ENCODE results near the gene HOMER3. TPM values are rescaled to one million over a fixed set of nuclear protein-coding genes. Genes with fewer than 3 reads are reported as not detected.
A peak's percentile ranks its signal among the peaks of the same experiment; 100 is the strongest.

HOMER3 gene
- total RNA-seq, 6 donors from 2014 or later, result 17.3 to 58.0 (median 27.8) TPM

- peak; percentile 85 to 94 for ATAC-seq (ENCODE audit: low FRiP score in 2 of 2)
- Histone ChIP-seq H3K27me3 (no peaks in the 10 kb centered on the region), H3K27ac (no peak overlapping the region), H3K9me3 (no peaks in the 10 kb centered on the region), H3K4me3 (peak overlapping the region in 3 of 4 donors; percentile 9 to 31 (median 27)), H3K4me1 (peaks cover 3 to 13% (median 8%) of the 10 kb centered on the region in 4 donors), H3K36me3 (peaks cover 4 to 62% (median 23%) of the 10 kb centered on the region in 4 donors)
- WGBS, 2 donors, result 40 to 47% methylated on average over 19 to 25 of the region's 37 CpGs
- DNase-seq, result peak; percentile 79 to 93
- no peak for TF ChIP-seq POLR2AphosphoS5 (IDR thresholded peaks at IDR 0.05)
- TF ChIP-seq POLR2A (IDR thresholded peaks at IDR 0.05), result no peak
- no peak for TF ChIP-seq EP300 (IDR thresholded peaks at IDR 0.05)
- TF ChIP-seq CTCF (IDR thresholded peaks at IDR 0.05), result no peak
Measured at GRCh38 chr19:18932216-18932841, 8.7 kb downstream of the HOMER3 start.

- Histone ChIP-seq H3K27ac (no peak overlapping the region), H3K36me3 (peaks cover 4 to 66% (median 27%) of the 10 kb centered on the region in 4 donors), H3K4me3 (peak overlapping the region in 2 of 4 donors; percentile 27 to 31), H3K4me1 (peaks cover 3 to 13% (median 8%) of the 10 kb centered on the region in 4 donors), H3K9me3 (no peaks in the 10 kb centered on the region), H3K27me3 (no peaks in the 10 kb centered on the region)
- ATAC-seq (ENCODE audit: low FRiP score in 2 of 2) (no peak), DNase-seq (peak in 1 of 2 donors; percentile 85)
- WGBS, 2 donors, result 85 to 100% methylated on average over 2 to 28 of the region's 34 CpGs
- no peak for TF ChIP-seq CTCF (IDR thresholded peaks at IDR 0.05)
- no peak for TF ChIP-seq POLR2A (IDR thresholded peaks at IDR 0.05)
- TF ChIP-seq EP300 (IDR thresholded peaks at IDR 0.05), result no peak
- no peak for TF ChIP-seq POLR2AphosphoS5 (IDR thresholded peaks at IDR 0.05)
Measured at GRCh38 chr19:18931316-18932162, 9.5 kb downstream of the HOMER3 start.

GRCh38 chr19:18929311-18929710 lies 11.7 kb downstream of the HOMER3 start:
- Histone ChIP-seq H3K9me3 (no peaks in the 10 kb centered on the region), H3K27ac (no peak overlapping the region), H3K4me3 (no peak overlapping the region), H3K27me3 (no peaks in the 10 kb centered on the region), H3K36me3 (peaks cover 13 to 79% (median 49%) of the 10 kb centered on the region in 4 donors), H3K4me1 (peaks cover 3 to 13% (median 8%) of the 10 kb centered on the region in 4 donors)
- TF ChIP-seq POLR2AphosphoS5 (IDR thresholded peaks at IDR 0.05) (no peak), POLR2A (IDR thresholded peaks at IDR 0.05) (no peak), CTCF (IDR thresholded peaks at IDR 0.05) (no peak), EP300 (IDR thresholded peaks at IDR 0.05) (no peak)
- no peak for DNase-seq
- WGBS, 2 donors, result 97% methylated on average over 14 to 24 of the region's 25 CpGs
- no peak for ATAC-seq (ENCODE audit: low FRiP score in 2 of 2)

- Histone ChIP-seq H3K27ac (no peak overlapping the region), H3K9me3 (no peaks in the 10 kb centered on the region), H3K36me3 (peaks cover 18 to 82% (median 59%) of the 10 kb centered on the region in 4 donors), H3K4me3 (no peak overlapping the region), H3K27me3 (no peaks in the 10 kb centered on the region), H3K4me1 (peaks cover 3 to 13% (median 8%) of the 10 kb centered on the region in 4 donors)
- DNase-seq (no peak), ATAC-seq (ENCODE audit: low FRiP score in 2 of 2) (no peak)
- WGBS, 2 donors, result 87 to 93% methylated on average over 19 to 26 of the region's 26 CpGs
- no peak for TF ChIP-seq POLR2AphosphoS5 (IDR thresholded peaks at IDR 0.05)
Measured at GRCh38 chr19:18928018-18928805, 12.8 kb downstream of the HOMER3 start.
